A673 (cell line): ENCODE measurements around the gene ARNT2. TPM values are rescaled to one million over a fixed set of nuclear protein-coding genes. Genes with fewer than 3 reads are reported as not detected.

Experiments
- BruUV-seq: library from RNA; stranded (reverse); fragments of 400-500 nt; replicated peaks from 2 replicates; lab custom pipeline; 2021; lab: Mats Ljungman, UMichigan
- CTCF ChIA-PET: fragments of 300-600 bp; sonication (Branson Sonifier 250); formaldehyde crosslinking; loops from one replicate; lab custom pipeline; 2022; ENCODE audit warnings: antibody characterized with exemption; lab: Charles Lee
- POLR2A ChIA-PET: fragments of 300-600 bp; sonication (Branson Sonifier 250); formaldehyde crosslinking; loops from one replicate; lab custom pipeline; 2022; ENCODE audit warnings: antibody characterized with exemption; ENCODE audit not compliant: low non-redundant PET; lab: Charles Lee
- DNase-seq: peaks from one replicate; pipeline ENCODE4 v3.0.0-alpha.2; 2015; ENCODE audit warnings: low spot score
- H3K27ac ChIP-seq: fragments of 200-600 bp; sonication (generic); 2 replicates; pipeline ENCODE4 v1.5.1; 2016; ENCODE audit warnings: mixed run types, low read depth, mild to moderate bottlenecking, mixed read lengths, antibody characterized with exemption, low read length; ENCODE audit not compliant: poor library complexity, severe bottlenecking
- H3K27me3 ChIP-seq: fragments of 200-600 bp; sonication (generic); replicated peaks from 2 replicates; pipeline ENCODE4 v1.6.1; 2017; ENCODE audit warnings: mixed run types, low read depth, mild to moderate bottlenecking, mixed read lengths, antibody characterized with exemption, low read length; ENCODE audit not compliant: insufficient read depth, poor library complexity
- H3K36me3 ChIP-seq: fragments of 200-600 bp; sonication (generic); 2 replicates; pipeline ENCODE4 v1.6.1; 2016; ENCODE audit warnings: mixed run types, mild to moderate bottlenecking, mixed read lengths, antibody characterized with exemption, low read length; ENCODE audit not compliant: insufficient read depth, poor library complexity, severe bottlenecking
- H3K4me1 ChIP-seq: fragments of 200-600 bp; sonication (generic); 2 replicates; pipeline ENCODE4 v1.6.1; 2017; ENCODE audit warnings: mixed run types, mild to moderate bottlenecking, mixed read lengths, antibody characterized with exemption, low read length; ENCODE audit not compliant: insufficient read depth, poor library complexity, severe bottlenecking
- H3K4me3 ChIP-seq: fragments of 200-600 bp; sonication (generic); 2 replicates; pipeline ENCODE4 v1.5.1; 2016; ENCODE audit warnings: low read depth, mixed run types, mild to moderate bottlenecking, mixed read lengths, low read length; ENCODE audit not compliant: poor library complexity, severe bottlenecking
- H3K9me3 ChIP-seq: fragments of 200-600 bp; sonication (generic); 2 replicates; pipeline ENCODE4 v1.6.1; 2016; ENCODE audit warnings: mixed run types, low read depth, mild to moderate bottlenecking, mixed read lengths, antibody characterized with exemption, low read length; ENCODE audit not compliant: poor library complexity, severe bottlenecking
- EZH2 ChIP-seq: fragments of 200-600 bp; sonication (generic); IDR thresholded peaks from 2 replicates; pipeline ENCODE4 v1.6.1; 2017; ENCODE audit warnings: borderline replicate concordance, low read depth, mild to moderate bottlenecking, mixed read lengths, antibody characterized with exemption, low read length; ENCODE audit not compliant: poor library complexity, severe bottlenecking
- intact Hi-C: fragments of 100-400 bp; cut with micrococcal nuclease; formaldehyde crosslinking; loops from one replicate; pipeline ENCODE4 v1.10.0; 2022; ENCODE audit not compliant: unreplicated experiment
- total RNA-seq: library from RNA; stranded (reverse); gene quantifications from 2 replicates; pipeline ENCODE4 v1.2.3, GENCODE V29; 2021
- TF ChIP-seq, protein P1 (sequence below): fragments of 300-800, 200-600 bp; sonication (generic); conservative IDR thresholded peaks from 2 replicates; pipeline ENCODE4 v1.5.1; 2017; ENCODE audit warnings: low read depth, mild to moderate bottlenecking, antibody characterized with exemption, low read length, moderate library complexity, mixed read lengths

The ARNT2 gene
- total RNA-seq, 1 experiment from 2014 or later: 2.1 TPM

DNA sequence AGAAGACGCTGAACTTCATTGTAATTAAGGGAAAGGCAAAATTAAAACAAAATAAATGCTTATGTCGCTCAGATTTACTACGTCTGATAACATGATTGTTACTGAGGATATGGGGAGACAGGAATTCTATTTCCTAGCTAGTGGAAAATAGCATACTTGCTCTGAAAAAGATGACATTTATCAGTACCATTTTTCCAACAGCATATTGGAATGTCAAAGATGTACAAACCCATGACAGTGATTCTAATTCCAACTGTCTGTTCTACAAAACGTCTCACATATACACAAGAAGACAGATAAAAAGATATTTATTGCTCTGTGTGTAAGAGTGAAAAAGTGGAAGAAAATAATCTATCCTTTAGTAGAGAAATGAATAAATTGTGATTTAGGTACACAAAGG lies 197.1 kb downstream of the ARNT2 start:
- H3K27me3 ChIP-seq: no peaks in the 10 kb centered on the region
- no peak overlapping the region for H3K4me3 ChIP-seq
- DNase-seq: no peak
- H3K36me3 ChIP-seq: no peaks in the 10 kb centered on the region
- ChIA-PET CTCF (no interaction called here), POLR2A (no interaction called here)
- no peak for TF ChIP-seq EZH2
- TF ChIP-seq, protein P1, sequence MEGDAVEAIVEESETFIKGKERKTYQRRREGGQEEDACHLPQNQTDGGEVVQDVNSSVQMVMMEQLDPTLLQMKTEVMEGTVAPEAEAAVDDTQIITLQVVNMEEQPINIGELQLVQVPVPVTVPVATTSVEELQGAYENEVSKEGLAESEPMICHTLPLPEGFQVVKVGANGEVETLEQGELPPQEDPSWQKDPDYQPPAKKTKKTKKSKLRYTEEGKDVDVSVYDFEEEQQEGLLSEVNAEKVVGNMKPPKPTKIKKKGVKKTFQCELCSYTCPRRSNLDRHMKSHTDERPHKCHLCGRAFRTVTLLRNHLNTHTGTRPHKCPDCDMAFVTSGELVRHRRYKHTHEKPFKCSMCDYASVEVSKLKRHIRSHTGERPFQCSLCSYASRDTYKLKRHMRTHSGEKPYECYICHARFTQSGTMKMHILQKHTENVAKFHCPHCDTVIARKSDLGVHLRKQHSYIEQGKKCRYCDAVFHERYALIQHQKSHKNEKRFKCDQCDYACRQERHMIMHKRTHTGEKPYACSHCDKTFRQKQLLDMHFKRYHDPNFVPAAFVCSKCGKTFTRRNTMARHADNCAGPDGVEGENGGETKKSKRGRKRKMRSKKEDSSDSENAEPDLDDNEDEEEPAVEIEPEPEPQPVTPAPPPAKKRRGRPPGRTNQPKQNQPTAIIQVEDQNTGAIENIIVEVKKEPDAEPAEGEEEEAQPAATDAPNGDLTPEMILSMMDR: no peak
- no TSS peak for BruUV-seq
- H3K9me3 ChIP-seq: no peaks in the 10 kb centered on the region
- no peak overlapping the region for H3K27ac ChIP-seq
- intact Hi-C loops: no loop called here
- H3K4me1 ChIP-seq: peaks cover 4% of the 10 kb centered on the region

DNA sequence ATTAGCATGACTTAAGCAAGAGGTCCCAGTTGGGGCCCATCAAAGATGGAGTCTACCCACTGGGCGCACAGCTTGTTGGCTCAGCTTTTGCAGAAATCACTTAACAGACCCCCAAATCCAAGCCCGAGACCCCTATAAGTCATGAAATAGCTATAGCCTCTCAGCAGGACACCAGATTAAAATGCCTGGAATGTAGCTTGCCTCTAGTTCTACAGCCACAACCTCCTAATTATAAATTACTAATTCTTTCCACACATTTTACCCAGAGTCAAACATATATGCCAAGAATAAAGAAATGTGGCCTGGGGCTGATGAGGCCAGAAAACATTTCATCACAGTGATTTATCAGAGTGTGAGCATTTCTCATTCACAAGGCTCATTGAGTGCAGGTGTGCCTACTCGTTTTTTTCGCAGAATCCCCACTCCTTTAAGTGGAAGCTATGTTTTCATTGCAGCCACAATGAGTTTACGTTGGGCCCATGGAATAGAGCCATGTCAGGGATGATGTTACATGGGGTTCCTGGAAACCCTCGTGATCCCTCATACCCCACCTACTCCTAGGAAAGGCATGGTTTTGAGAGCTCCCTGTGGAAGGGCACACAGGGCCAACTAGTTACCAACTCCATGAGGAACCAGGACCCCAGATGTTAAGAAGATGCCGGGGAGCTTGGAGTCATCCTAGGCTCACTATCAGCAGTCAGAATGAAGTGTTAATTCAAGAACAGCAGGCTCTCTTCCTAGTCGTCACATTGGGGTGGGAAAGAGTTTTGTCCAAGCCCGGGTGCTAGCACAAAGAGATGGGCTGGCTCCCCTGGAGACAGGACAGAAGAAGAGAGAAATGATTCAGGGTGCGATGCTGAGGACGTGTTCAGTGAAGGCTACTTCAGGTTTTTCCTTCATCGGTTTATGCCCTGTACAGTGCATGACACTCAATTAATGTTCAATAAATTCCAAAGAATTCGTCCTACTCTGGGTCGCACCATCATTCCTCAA lies 200.7 kb downstream of the ARNT2 start:
- Histone ChIP-seq H3K27me3 (no peaks in the 10 kb centered on the region), H3K4me3 (no peak overlapping the region), H3K36me3 (no peaks in the 10 kb centered on the region), H3K4me1 (peaks cover 18% of the 10 kb centered on the region), H3K9me3 (no peaks in the 10 kb centered on the region), H3K27ac (no peak overlapping the region)
- intact Hi-C loops: no loop called here
- POLR2A ChIA-PET: no interaction called here
- CTCF ChIA-PET: no interaction called here
- peak; percentile 19 for DNase-seq
- TF ChIP-seq EZH2: no peak
- TF ChIP-seq, protein P1: no peak
- BruUV-seq: no TSS peak

DNA sequence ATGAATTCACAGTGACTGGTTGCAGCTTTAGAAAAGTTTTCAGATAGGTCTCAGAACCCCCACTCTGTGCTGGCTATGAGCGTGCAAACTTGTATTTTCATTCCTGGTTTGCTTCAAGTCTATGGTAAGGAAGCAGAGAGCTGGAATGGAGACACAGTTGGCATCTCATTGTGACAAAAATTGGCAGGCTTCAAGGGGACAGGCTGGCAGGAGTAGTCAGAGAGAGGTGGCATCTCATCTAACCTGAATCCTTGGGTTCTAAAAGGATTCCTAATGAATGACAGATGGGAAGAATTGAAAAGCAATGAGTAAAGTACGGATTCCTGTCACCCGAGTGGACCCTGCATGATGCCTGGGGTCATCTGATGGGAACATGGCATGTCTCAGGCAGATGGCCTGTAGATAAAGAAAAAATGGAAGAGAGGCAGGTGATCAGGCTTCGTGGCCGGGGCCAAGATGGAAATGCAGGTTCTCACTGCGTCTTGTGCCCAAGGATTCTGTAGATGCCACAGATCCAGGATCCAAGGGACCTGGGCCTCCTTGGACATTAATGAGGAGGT lies 201.5 kb downstream of the ARNT2 start:
- TF ChIP-seq, protein P1: no peak
- TF ChIP-seq EZH2: no peak
- Histone ChIP-seq H3K27ac (no peak overlapping the region), H3K4me3 (no peak overlapping the region), H3K27me3 (no peaks in the 10 kb centered on the region), H3K36me3 (no peaks in the 10 kb centered on the region), H3K4me1 (peaks cover 20% of the 10 kb centered on the region), H3K9me3 (no peaks in the 10 kb centered on the region)
- intact Hi-C loops: no loop called here
- CTCF ChIA-PET: no interaction called here
- no peak for DNase-seq
- BruUV-seq: no TSS peak
- POLR2A ChIA-PET: no interaction called here
